ENCODE measurements around the gene MAPK10. TPM values are rescaled to one million over a fixed set of nuclear protein-coding genes. Genes with fewer than 3 reads are reported as not detected.

MAPK10 gene
- total and polyA plus RNA-seq, 9 of the 15 experiments (the other 6 are each of a cell fraction or from before 2014, with no cell fraction given) = 0.10 to 0.53 (median 0.18) TPM; not detected in 4

DNA sequence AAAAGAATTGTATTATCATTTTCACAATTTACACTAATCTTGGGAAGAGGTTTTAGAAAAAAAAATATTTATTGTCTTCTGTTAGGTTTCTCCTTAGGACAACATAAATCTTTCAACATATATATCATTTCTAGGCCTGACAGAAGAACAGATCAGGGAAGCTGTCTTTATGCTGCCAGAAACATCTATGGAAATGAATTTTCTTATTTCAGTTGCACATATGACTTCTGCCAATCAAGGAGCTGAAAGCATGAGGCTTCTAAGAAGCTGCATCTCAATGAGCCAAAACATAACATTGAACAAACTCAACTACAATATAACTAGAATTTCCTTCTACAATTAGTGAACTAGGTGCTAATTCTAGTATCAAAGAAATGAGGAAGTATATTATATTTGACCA lies 258.4 kb downstream of the MAPK10 start (continued):
- TF ChIP-seq PTRF (tag; IDR thresholded peaks at IDR 0.05) (no peak), TFAM (CRISPR knock-in tag; conservative IDR thresholded peaks at IDR 0.05) (no peak), SUPT5H (IDR thresholded peaks at IDR 0.05) (no peak), ZNF197 (CRISPR knock-in tag; IDR thresholded peaks at IDR 0.05; ENCODE audit: low read depth) (no peak), CBFA2T2 (conservative IDR thresholded peaks at IDR 0.05) (no peak)
- TF ChIP-seq, protein P1, sequence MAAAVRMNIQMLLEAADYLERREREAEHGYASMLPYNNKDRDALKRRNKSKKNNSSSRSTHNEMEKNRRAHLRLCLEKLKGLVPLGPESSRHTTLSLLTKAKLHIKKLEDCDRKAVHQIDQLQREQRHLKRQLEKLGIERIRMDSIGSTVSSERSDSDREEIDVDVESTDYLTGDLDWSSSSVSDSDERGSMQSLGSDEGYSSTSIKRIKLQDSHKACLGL (CRISPR knock-in tag; IDR thresholded peaks at IDR 0.05; ENCODE audit: borderline replicate concordance, poor library complexity, severe bottlenecking) = no peak
- TF ChIP-seq, protein P2, sequence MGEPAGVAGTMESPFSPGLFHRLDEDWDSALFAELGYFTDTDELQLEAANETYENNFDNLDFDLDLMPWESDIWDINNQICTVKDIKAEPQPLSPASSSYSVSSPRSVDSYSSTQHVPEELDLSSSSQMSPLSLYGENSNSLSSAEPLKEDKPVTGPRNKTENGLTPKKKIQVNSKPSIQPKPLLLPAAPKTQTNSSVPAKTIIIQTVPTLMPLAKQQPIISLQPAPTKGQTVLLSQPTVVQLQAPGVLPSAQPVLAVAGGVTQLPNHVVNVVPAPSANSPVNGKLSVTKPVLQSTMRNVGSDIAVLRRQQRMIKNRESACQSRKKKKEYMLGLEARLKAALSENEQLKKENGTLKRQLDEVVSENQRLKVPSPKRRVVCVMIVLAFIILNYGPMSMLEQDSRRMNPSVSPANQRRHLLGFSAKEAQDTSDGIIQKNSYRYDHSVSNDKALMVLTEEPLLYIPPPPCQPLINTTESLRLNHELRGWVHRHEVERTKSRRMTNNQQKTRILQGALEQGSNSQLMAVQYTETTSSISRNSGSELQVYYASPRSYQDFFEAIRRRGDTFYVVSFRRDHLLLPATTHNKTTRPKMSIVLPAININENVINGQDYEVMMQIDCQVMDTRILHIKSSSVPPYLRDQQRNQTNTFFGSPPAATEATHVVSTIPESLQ (CRISPR knock-in tag; IDR thresholded peaks at IDR 0.05) = no peak

DNA sequence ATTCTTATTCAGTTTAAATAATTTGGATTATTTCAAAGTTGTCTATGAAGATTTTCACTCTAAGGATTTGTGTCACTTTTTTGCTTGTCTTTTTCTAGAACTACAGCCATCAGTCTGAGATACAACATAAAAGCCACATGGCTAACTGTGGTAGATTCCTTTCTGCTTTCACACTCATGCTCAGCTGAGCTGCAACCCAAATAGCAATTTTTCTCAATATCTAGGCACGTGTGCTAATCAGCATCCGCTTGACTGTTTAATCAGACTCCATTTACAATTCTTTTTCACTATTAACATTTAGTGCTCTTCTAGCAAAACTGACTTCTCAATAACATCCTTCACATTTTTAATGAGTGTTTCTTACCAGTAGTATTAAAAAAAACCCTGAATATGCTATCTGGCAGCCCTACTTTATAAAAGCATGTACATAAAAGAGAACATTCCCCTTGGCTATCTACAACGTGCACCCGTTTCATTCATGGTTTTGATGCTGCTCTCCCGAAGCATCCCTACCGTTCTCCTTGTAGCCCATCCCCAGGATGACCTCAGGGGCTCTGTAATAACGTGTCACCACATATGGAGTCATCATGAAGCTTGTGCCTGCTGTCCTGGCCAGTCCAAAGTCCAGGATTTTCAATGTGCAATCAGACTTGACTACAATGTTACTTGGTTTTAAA lies 259.2 kb downstream of the MAPK10 start:
- no peaks in the 10 kb centered on the region for H4K20me1 ChIP-seq (replicated peaks; ENCODE audit: control insufficient read depth, insufficient read depth, low read length)
- no peak for FAIRE-seq
- H3K4me2 ChIP-seq (ENCODE audit: insufficient read depth, low read length) = no peak overlapping the region
- no peak overlapping the region for H2AFZ ChIP-seq (ENCODE audit: low read depth, low read length)
- H3K27ac ChIP-seq (ENCODE audit: extremely low read depth, low read depth, low read length) = no peak overlapping the region
- no peaks in the 10 kb centered on the region for H3K4me1 ChIP-seq (replicated peaks in 1 of 2; ENCODE audit: control insufficient read depth in 2 of 2, insufficient read depth in 2 of 2, low read length in 2 of 2)
- WGBS (ENCODE audit: insufficient coverage, low coverage, missing lambda C conversion rate) = 4% methylated on average over 7 of the region's 7 CpGs
- H3K9ac ChIP-seq (ENCODE audit: insufficient read depth in 1 of 2, low read depth in 2 of 2, low read length in 2 of 2) = no peak overlapping the region
- no peaks in the 10 kb centered on the region for H3K9me1 ChIP-seq (ENCODE audit: control insufficient read depth, insufficient read depth, low read length)
- ATAC-seq = no peak
- no TSS peak for BruUV-seq (replicated peaks)
- no peaks in the 10 kb centered on the region for H3K36me3 ChIP-seq (ENCODE audit: control insufficient read depth, insufficient read depth, low read length)
- H3K4me3 ChIP-seq = no peak overlapping the region
- in situ Hi-C loops (cut with MboI) = no loop called here
- ChIA-PET POLR2A (no interaction called here), CTCF (ENCODE audit: low intra/inter-chr PET ratio) (no interaction called here)
- H3K9me3 ChIP-seq (replicated peaks; ENCODE audit: control insufficient read depth, insufficient read depth, low read depth, low read length) = no peaks in the 10 kb centered on the region
- DNase-seq (ENCODE audit: extremely low read depth in 1 of 4, low spot score in 3 of 4) = no peak
- no peaks in the 10 kb centered on the region for H3K27me3 ChIP-seq (ENCODE audit: control insufficient read depth in 2 of 2, insufficient read depth in 2 of 2, low read length in 2 of 2)
- intact Hi-C loops (cut with micrococcal nuclease) = no loop called here
- no peaks in the 10 kb centered on the region for H3K79me2 ChIP-seq (ENCODE audit: control insufficient read depth, insufficient read depth, low read length)
- TF ChIP-seq ZNF445 (CRISPR knock-in tag; IDR thresholded peaks at IDR 0.05; ENCODE audit: low read depth) (no peak), ZNF507 (tag; conservative IDR thresholded peaks at IDR 0.05) (no peak), BRF1 (IDR thresholded peaks at IDR 0.05; ENCODE audit: borderline replicate concordance, extremely low read depth, insufficient read length) (no peak), CREM (IDR thresholded peaks at IDR 0.05; ENCODE audit: low read depth) (no peak), PHTF2 (CRISPR knock-in tag; IDR thresholded peaks at IDR 0.05) (no peak), GATAD2B (IDR thresholded peaks at IDR 0.05; ENCODE audit: borderline replicate concordance) (no peak), DNMT1 (IDR thresholded peaks at IDR 0.05) (no peak), ARID2 (IDR thresholded peaks at IDR 0.05) (no peak)
- TF ChIP-seq, protein P3, sequence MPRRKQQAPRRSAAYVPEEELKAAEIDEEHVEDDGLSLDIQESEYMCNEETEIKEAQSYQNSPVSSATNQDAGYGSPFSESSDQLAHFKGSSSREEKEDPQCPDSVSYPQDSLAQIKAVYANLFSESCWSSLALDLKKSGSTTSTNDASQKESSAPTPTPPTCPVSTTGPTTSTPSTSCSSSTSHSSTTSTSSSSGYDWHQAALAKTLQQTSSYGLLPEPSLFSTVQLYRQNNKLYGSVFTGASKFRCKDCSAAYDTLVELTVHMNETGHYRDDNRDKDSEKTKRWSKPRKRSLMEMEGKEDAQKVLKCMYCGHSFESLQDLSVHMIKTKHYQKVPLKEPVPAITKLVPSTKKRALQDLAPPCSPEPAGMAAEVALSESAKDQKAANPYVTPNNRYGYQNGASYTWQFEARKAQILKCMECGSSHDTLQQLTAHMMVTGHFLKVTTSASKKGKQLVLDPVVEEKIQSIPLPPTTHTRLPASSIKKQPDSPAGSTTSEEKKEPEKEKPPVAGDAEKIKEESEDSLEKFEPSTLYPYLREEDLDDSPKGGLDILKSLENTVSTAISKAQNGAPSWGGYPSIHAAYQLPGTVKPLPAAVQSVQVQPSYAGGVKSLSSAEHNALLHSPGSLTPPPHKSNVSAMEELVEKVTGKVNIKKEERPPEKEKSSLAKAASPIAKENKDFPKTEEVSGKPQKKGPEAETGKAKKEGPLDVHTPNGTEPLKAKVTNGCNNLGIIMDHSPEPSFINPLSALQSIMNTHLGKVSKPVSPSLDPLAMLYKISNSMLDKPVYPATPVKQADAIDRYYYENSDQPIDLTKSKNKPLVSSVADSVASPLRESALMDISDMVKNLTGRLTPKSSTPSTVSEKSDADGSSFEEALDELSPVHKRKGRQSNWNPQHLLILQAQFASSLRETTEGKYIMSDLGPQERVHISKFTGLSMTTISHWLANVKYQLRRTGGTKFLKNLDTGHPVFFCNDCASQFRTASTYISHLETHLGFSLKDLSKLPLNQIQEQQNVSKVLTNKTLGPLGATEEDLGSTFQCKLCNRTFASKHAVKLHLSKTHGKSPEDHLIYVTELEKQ (CRISPR knock-in tag; IDR thresholded peaks at IDR 0.05) = no peak
